Trophoblast cell (in vitro differentiated cells and primary cell): Measurements from ENCODE around the gene PLK5.
A peak's percentile ranks its signal among the peaks of the same experiment; 100 is the strongest.

Experiments
- DNase-seq, 2 donors: peaks; one replicate each; pipeline ENCODE4 v3.0.0-alpha.2; 2016
- H2AFZ ChIP-seq: 2 replicates; pipeline ENCODE4 v1.6.1; 2013; ENCODE audit warnings: low read length, moderate library complexity, mild to moderate bottlenecking; ENCODE audit not compliant: insufficient read depth, poor library complexity
- H2AK5ac ChIP-seq: 2 replicates; pipeline ENCODE4 v1.6.1; 2013; ENCODE audit warnings: mild to moderate bottlenecking, low read length
- H2BK120ac ChIP-seq: 2 replicates; pipeline ENCODE4 v1.6.1; 2013; ENCODE audit warnings: low read length, mild to moderate bottlenecking, moderate library complexity; ENCODE audit not compliant: insufficient read depth, poor library complexity
- H2BK12ac ChIP-seq: 2 replicates; pipeline ENCODE4 v1.6.1; 2013; ENCODE audit warnings: mild to moderate bottlenecking, low read length, moderate library complexity
- H2BK5ac ChIP-seq: 2 replicates; pipeline ENCODE4 v1.6.1; 2013; ENCODE audit warnings: low read length, low read depth, moderate library complexity, mild to moderate bottlenecking; ENCODE audit not compliant: poor library complexity
- H3K14ac ChIP-seq: 2 replicates; pipeline ENCODE4 v1.6.1; 2013; ENCODE audit warnings: mild to moderate bottlenecking, low read length
- H3K18ac ChIP-seq: 2 replicates; pipeline ENCODE4 v1.6.1; 2013; ENCODE audit warnings: mild to moderate bottlenecking, low read length
- H3K23ac ChIP-seq: 2 replicates; pipeline ENCODE4 v1.6.1; 2013; ENCODE audit warnings: low read length
- H3K27ac ChIP-seq: 2 replicates; pipeline ENCODE4 v1.5.1; 2013; ENCODE audit warnings: low read depth, mild to moderate bottlenecking, inconsistent platforms, low read length, moderate library complexity
- H3K27me3 ChIP-seq: 2 replicates; pipeline ENCODE4 v1.6.1; 2013; ENCODE audit warnings: inconsistent platforms, mild to moderate bottlenecking, low read length, moderate library complexity; ENCODE audit not compliant: insufficient read depth
- H3K36me3 ChIP-seq, 2 experiments: 1 replicate in 1 of 2; 2 replicates in 1 of 2; pipeline ENCODE4 v1.6.1; 2013; ENCODE audit warnings: low read length in 2 of 2, mild to moderate bottlenecking in 2 of 2, moderate library complexity in 1 of 2; ENCODE audit not compliant: insufficient read depth in 2 of 2, control insufficient read depth in 1 of 2
- H3K4ac ChIP-seq: 2 replicates; pipeline ENCODE4 v1.6.1; 2013; ENCODE audit warnings: low read depth, mild to moderate bottlenecking, low read length, moderate library complexity
- H3K4me1 ChIP-seq, 2 experiments: 1 replicate in 1 of 2; 2 replicates in 1 of 2; pipeline ENCODE4 v1.6.1; 2013; ENCODE audit warnings: low read length in 2 of 2, mild to moderate bottlenecking in 2 of 2, moderate library complexity in 1 of 2; ENCODE audit not compliant: insufficient read depth in 2 of 2, control insufficient read depth in 1 of 2
- H3K4me2 ChIP-seq: 2 replicates; pipeline ENCODE4 v1.6.1; 2013; ENCODE audit warnings: inconsistent platforms, mild to moderate bottlenecking, low read length, moderate library complexity
- H3K4me3 ChIP-seq: 2 replicates; pipeline ENCODE4 v1.5.1; 2013; ENCODE audit warnings: mild to moderate bottlenecking, low read depth, low read length, inconsistent platforms
- H3K79me1 ChIP-seq: one replicate; pipeline ENCODE4 v1.6.1; 2013; ENCODE audit warnings: low read length
- H3K79me2 ChIP-seq: 2 replicates; pipeline ENCODE4 v1.6.1; 2013; ENCODE audit warnings: low read length, mild to moderate bottlenecking; ENCODE audit not compliant: control insufficient read depth, insufficient read depth, poor library complexity
- H3K9ac ChIP-seq: 2 replicates; pipeline ENCODE4 v1.6.1; 2013; ENCODE audit warnings: mild to moderate bottlenecking, low read length
- H3K9me3 ChIP-seq: 2 replicates; pipeline ENCODE4 v1.6.1; 2013; ENCODE audit warnings: low read depth, mild to moderate bottlenecking, control low read depth, inconsistent platforms, low read length; ENCODE audit not compliant: insufficient read depth
- H4K12ac ChIP-seq: 2 replicates; pipeline ENCODE4 v1.6.1; 2013; ENCODE audit warnings: low read depth, mild to moderate bottlenecking, low read length, moderate library complexity
- H4K8ac ChIP-seq: 2 replicates; pipeline ENCODE4 v1.6.1; 2013; ENCODE audit warnings: low read depth, mild to moderate bottlenecking, low read length, moderate library complexity
- H4K91ac ChIP-seq: one replicate; pipeline ENCODE4 v1.6.1; 2013; ENCODE audit warnings: low read depth, mild to moderate bottlenecking, low read length, moderate library complexity
- WGBS: extraction: QIAGEN DNeasy Blood & Tissue Kit; methylation state at CpG from one replicate; pipeline ENCODE4 v1.1.7; 2013; ENCODE audit warnings: missing lambda C conversion rate; ENCODE audit not compliant: insufficient read length, insufficient coverage; ENCODE audit errors: extremely low coverage; 5-methylcytosine and 5-hydroxymethylcytosine counted together

Gene PLK5

DNA sequence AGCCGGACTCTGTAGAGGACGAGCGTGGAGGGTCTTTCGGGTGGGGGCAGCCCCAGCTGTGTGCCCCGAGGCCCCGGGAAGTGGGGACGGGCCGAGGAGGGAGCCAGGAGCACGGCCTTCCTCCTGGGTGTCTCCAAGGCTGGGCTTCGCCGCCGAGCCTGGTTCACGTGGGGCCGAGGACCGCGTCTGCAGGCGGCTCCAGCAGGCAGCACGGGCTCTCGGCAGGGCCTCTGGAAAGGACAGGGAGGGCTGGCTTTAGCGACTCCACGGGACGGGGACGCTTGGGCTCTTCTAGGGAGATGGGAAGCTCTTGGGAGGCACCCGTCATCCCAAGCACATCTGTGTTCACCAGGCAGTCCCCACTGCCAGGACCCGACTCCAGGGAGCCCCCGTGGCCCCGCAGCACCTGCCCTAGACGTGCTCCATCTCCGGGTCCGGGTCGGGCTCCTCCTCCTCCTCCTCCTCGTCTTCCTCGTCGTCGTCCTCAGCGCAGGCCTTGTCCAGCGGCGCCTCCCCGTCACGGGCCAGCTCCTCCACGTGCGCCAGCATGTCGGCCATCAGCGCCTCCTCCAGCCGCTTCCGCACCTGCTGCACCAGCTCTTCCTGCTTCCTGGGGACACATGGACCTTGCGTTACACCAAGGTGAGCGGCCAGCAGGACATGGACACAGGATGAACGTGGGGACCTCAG is 54.2 kb downstream of the PLK5 start:
- no peak overlapping the region for H3K4me3 ChIP-seq
- no peak overlapping the region for H3K4me2 ChIP-seq
- no peak overlapping the region for H3K4ac ChIP-seq
- H3K4me1 ChIP-seq: no peaks in the 10 kb centered on the region
- peaks cover 4% of the 10 kb centered on the region for H3K9me3 ChIP-seq
- no peak overlapping the region for H3K27ac ChIP-seq
- H2BK5ac ChIP-seq: no peak overlapping the region
- H2BK120ac ChIP-seq: no peak overlapping the region
- H2BK12ac ChIP-seq: no peak overlapping the region
- H3K23ac ChIP-seq: no peak overlapping the region
- DNase-seq: no peak
- H3K79me1 ChIP-seq: no peaks in the 10 kb centered on the region
- H2AFZ ChIP-seq: no peak overlapping the region
- H3K14ac ChIP-seq: no peak overlapping the region
- H4K91ac ChIP-seq: no peak overlapping the region
- no peak overlapping the region for H4K8ac ChIP-seq
- H2AK5ac ChIP-seq: no peak overlapping the region
- no peaks in the 10 kb centered on the region for H3K79me2 ChIP-seq
- H3K9ac ChIP-seq: no peak overlapping the region
- H3K18ac ChIP-seq: no peak overlapping the region
- no peaks in the 10 kb centered on the region for H3K27me3 ChIP-seq
- peaks cover 65 to 66% of the 10 kb centered on the region in 2 experiments for H3K36me3 ChIP-seq
- no peak overlapping the region for H4K12ac ChIP-seq
- no CpG with 5 or more reads among the region's 49 CpGs for WGBS

DNA sequence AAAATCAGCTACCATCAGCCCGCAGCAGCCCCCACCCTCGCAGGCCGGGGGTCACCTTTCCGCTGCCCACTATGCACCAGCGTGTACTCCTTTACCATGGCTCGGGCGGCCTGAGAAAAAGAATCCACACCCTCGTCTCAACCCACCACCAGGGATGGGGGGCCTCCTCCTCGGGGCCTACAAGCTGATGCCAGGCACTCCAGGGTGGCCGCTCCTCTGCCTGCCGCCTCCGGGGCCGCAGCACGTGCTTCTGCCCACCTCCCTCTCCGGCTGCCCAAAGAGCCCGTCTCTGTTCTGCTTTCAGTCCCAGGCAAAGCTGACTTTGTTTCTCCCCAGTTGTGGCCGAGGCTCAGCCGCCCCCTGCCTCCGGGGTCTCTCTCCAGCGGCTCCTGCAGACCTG is 55.3 kb downstream of the PLK5 start:
- Histone ChIP-seq H3K4me3 (no peak overlapping the region), H2AK5ac (no peak overlapping the region), H2BK12ac (no peak overlapping the region), H3K9ac (no peak overlapping the region), H3K18ac (no peak overlapping the region), H2BK5ac (no peak overlapping the region), H3K4me2 (no peak overlapping the region), H3K23ac (no peak overlapping the region), H4K91ac (no peak overlapping the region), H2AFZ (no peak overlapping the region), H3K4me1 (no peaks in the 10 kb centered on the region), H3K14ac (no peak overlapping the region), H3K79me1 (no peaks in the 10 kb centered on the region), H3K9me3 (peaks cover 4% of the 10 kb centered on the region), H4K12ac (peak overlapping the region; percentile 12), H4K8ac (no peak overlapping the region), H3K79me2 (no peaks in the 10 kb centered on the region), H2BK120ac (no peak overlapping the region), H3K27me3 (no peaks in the 10 kb centered on the region), H3K36me3 (peaks cover 71 to 72% of the 10 kb centered on the region in 2 experiments), H3K27ac (no peak overlapping the region), H3K4ac (no peak overlapping the region)
- DNase-seq: no peak
- WGBS: no CpG with 5 or more reads among the region's 20 CpGs

DNA sequence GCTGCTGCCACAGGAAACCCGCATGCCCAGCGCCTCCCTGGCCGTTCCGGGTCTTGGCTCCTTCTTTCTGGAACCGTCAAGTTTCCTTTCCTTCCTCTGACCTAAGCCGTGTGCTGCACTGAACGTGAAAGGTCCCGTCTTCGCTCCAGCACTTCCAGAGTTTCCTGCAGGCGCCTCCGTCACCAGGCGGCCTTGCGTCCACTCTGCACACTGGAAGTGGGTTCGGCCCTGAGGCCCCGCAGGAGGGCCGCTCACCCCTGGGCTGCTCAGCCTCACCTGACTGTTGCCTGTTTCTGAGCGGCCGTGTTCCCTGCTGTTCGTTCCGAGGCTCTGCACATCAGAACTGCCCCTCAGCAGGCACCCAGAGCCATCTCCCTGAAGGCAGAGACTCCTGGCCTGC is 56.5 kb downstream of the PLK5 start:
- DNase-seq: no peak
- Histone ChIP-seq H3K36me3 (peaks cover 80 to 81% of the 10 kb centered on the region in 2 experiments), H3K4ac (no peak overlapping the region), H3K9ac (no peak overlapping the region), H3K4me2 (no peak overlapping the region), H3K4me3 (no peak overlapping the region), H4K12ac (no peak overlapping the region), H2BK12ac (no peak overlapping the region), H2AFZ (no peak overlapping the region), H3K27me3 (no peaks in the 10 kb centered on the region), H3K23ac (no peak overlapping the region), H3K4me1 (no peaks in the 10 kb centered on the region), H3K27ac (no peak overlapping the region), H3K79me2 (no peaks in the 10 kb centered on the region), H2BK5ac (no peak overlapping the region), H3K79me1 (no peaks in the 10 kb centered on the region), H3K14ac (no peak overlapping the region), H3K18ac (no peak overlapping the region), H4K8ac (no peak overlapping the region), H2AK5ac (no peak overlapping the region), H4K91ac (peak overlapping the region; percentile 3), H3K9me3 (peaks cover 4% of the 10 kb centered on the region), H2BK120ac (no peak overlapping the region)
- WGBS: no CpG with 5 or more reads among the region's 20 CpGs

DNA sequence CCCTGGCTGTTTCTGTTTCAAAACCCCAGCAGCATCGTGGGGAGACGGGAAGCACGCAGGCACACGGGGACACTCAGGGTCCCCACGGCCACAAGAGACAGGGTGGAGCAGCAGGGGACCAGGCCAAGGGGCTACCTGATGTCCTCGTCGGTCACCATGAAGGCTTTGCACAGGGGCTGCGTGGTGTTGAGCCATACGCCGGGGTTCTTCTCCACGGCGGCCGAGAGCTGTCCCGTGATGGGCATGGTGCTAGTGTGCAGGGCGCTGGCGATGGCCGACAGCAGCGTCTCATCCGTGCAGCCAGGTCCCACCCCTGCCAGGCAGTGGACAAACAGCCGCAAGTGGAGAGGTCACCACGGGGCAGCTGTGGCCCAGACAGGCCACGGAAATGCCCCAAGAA is 57.1 kb downstream of the PLK5 start:
- no peak overlapping the region for H2BK120ac ChIP-seq
- H3K79me1 ChIP-seq: no peaks in the 10 kb centered on the region
- H2AFZ ChIP-seq: no peak overlapping the region
- no peak overlapping the region for H2BK12ac ChIP-seq
- no peak overlapping the region for H3K9ac ChIP-seq
- H3K27ac ChIP-seq: no peak overlapping the region
- H3K4ac ChIP-seq: no peak overlapping the region
- peaks cover 80 to 82% of the 10 kb centered on the region in 2 experiments for H3K36me3 ChIP-seq
- no peak overlapping the region for H2BK5ac ChIP-seq
- H3K27me3 ChIP-seq: no peaks in the 10 kb centered on the region
- H3K9me3 ChIP-seq: peaks cover 4% of the 10 kb centered on the region
- no peak overlapping the region for H4K8ac ChIP-seq
- no peak overlapping the region for H3K14ac ChIP-seq
- peak overlapping the region; percentile 25 for H3K18ac ChIP-seq
- H4K91ac ChIP-seq: peak overlapping the region; percentile 3
- no peak overlapping the region for H4K12ac ChIP-seq
- no peaks in the 10 kb centered on the region for H3K79me2 ChIP-seq
- no peak overlapping the region for H3K4me2 ChIP-seq
- no peak for DNase-seq
- no CpG with 5 or more reads among the region's 22 CpGs for WGBS
- H3K4me3 ChIP-seq: no peak overlapping the region
- H3K23ac ChIP-seq: no peak overlapping the region
- H3K4me1 ChIP-seq: peaks cover 0 to 4% of the 10 kb centered on the region in 2 experiments
- no peak overlapping the region for H2AK5ac ChIP-seq
